AG09319 (cell line): ENCODE measurements around the gene FGA.

ENCODE experiments used
- DNase-seq: peaks from one replicate; pipeline ENCODE4 v3.0.0-alpha.2; 2010; ENCODE audit warnings: low read depth; ENCODE audit errors: extremely low read depth
- CTCF ChIP-seq: IDR thresholded peaks from 2 replicates; pipeline ENCODE4 v1.5.1; 2011; ENCODE audit warnings: low read depth, mild to moderate bottlenecking, inconsistent platforms, low read length, moderate library complexity

Gene FGA

GRCh38 chr4:154615211-154615610, 24.7 kb upstream of the FGA start:
- DNase-seq: no peak
- no peak for TF ChIP-seq CTCF

- no peak for DNase-seq
- no peak for TF ChIP-seq CTCF
Observed at GRCh38 chr4:154614306-154614705, 23.8 kb upstream of the FGA start.

GRCh38 chr4:154612472-154613414, 22.2 kb upstream of the FGA start, which contains the start of gene FGG:
FGG (minus strand) TSS chr4:154612656; CDS start chr4:154612609, 47 bp downstream.
- no peak for DNase-seq
- no peak for TF ChIP-seq CTCF

- TF ChIP-seq CTCF: no peak
- no peak for DNase-seq
Observed at GRCh38 chr4:154611833-154612232, 21.3 kb upstream of the FGA start.

- DNase-seq: no peak
- TF ChIP-seq CTCF: no peak
Observed at GRCh38 chr4:154610582-154610981, 20.0 kb upstream of the FGA start.

- DNase-seq: no peak
- TF ChIP-seq CTCF: no peak
Observed at GRCh38 chr4:154609532-154609931, 19.0 kb upstream of the FGA start.
